Endothelial cell of umbilical vein (primary cell): Measurements from ENCODE around the gene IFITM10. TPM values are rescaled to one million over a fixed set of nuclear protein-coding genes. Genes with fewer than 3 reads are reported as not detected.

ENCODE experiments used
- BruUV-seq: library from RNA; stranded (reverse); fragments of 400-500 nt; replicated peaks from 2 replicates; lab custom pipeline; 2021; lab: Mats Ljungman, UMichigan
- CTCF ChIA-PET: fragments of 300-600, 350-600 bp; sonication (Branson Sonifier 250); formaldehyde crosslinking; loops from one replicate; lab custom pipeline; 2021; ENCODE audit warnings: antibody characterized with exemption, inconsistent platforms; lab: Charles Lee
- POLR2A ChIA-PET: fragments of 300-600, 350-600 bp; sonication (Branson Sonifier 250); formaldehyde crosslinking; loops from one replicate; lab custom pipeline; 2021; ENCODE audit warnings: antibody characterized with exemption, inconsistent platforms; lab: Charles Lee
- DNase-seq: peaks from one replicate; pipeline ENCODE4 v3.0.0-alpha.2; 2011; ENCODE audit warnings: low read depth, low spot score
- FAIRE-seq: peaks from 2 replicates; lab custom pipeline; 2011; peaks lifted over from hg19 to GRCh38; lab: Jason Lieb, UNC
- H2AFZ ChIP-seq: 2 replicates; pipeline ENCODE4 v1.6.0; 2012; ENCODE audit warnings: low read depth, low read length, control low read depth, inconsistent platforms
- H3K27ac ChIP-seq: 2 replicates; pipeline ENCODE4 v1.5.1; 2011; ENCODE audit warnings: low read depth, mild to moderate bottlenecking, control low read depth, low read length, moderate library complexity; ENCODE audit not compliant: insufficient read depth
- H3K27me3 ChIP-seq, 2 experiments: 2 replicates each; pipeline versions ENCODE4 v1.6.0 to v1.6.1; 2011; ENCODE audit warnings: low read length in 2 of 2, mixed read lengths in 1 of 2; ENCODE audit not compliant: control insufficient read depth in 2 of 2, insufficient read depth in 2 of 2
- H3K36me3 ChIP-seq, 2 experiments: 2 replicates in 1 of 2; 3 replicates in 1 of 2; pipeline ENCODE4 v1.5.1; 2011; ENCODE audit warnings: low read length in 2 of 2, mild to moderate bottlenecking in 1 of 2, moderate library complexity in 1 of 2; ENCODE audit not compliant: control insufficient read depth in 2 of 2, insufficient read depth in 2 of 2; ENCODE audit errors: extremely low read depth in 1 of 2
- H3K4me1 ChIP-seq: 3 replicates; pipeline ENCODE4 v1.5.1; 2011; ENCODE audit warnings: mild to moderate bottlenecking, low read length; ENCODE audit not compliant: control insufficient read depth, insufficient read depth; ENCODE audit errors: extremely low read depth
- H3K4me2 ChIP-seq: 2 replicates; pipeline ENCODE4 v1.6.1; 2011; ENCODE audit warnings: low read length, control low read depth, mixed read lengths; ENCODE audit not compliant: insufficient read depth
- H3K4me3 ChIP-seq, 3 experiments: fragments of 200-600 bp in 1 of 3; sonication (generic), shearing (Covaris generic) in 1 of 3; replicated peaks in 1 of 3; 2 replicates each; pipeline ENCODE4 v1.5.1; 2011 to 2016; ENCODE audit warnings: control low read depth in 3 of 3, low read length in 3 of 3, mild to moderate bottlenecking in 2 of 3, inconsistent platforms in 1 of 3, low read depth in 1 of 3, moderate library complexity in 1 of 3; ENCODE audit not compliant: insufficient read depth in 1 of 3
- H3K79me2 ChIP-seq: 2 replicates; pipeline ENCODE4 v1.6.0; 2012; ENCODE audit warnings: low read length, inconsistent platforms; ENCODE audit not compliant: control insufficient read depth, insufficient read depth
- H3K9ac ChIP-seq: replicated peaks from 2 replicates; pipeline ENCODE3; 2011; ENCODE audit warnings: low read length, control low read depth; ENCODE audit not compliant: insufficient read depth; ENCODE audit errors: extremely low read depth
- H3K9me1 ChIP-seq: replicated peaks from 3 replicates; pipeline ENCODE4 v1.6.0; 2011; ENCODE audit warnings: mild to moderate bottlenecking, low read length; ENCODE audit not compliant: control insufficient read depth, insufficient read depth; ENCODE audit errors: extremely low read depth
- H3K9me3 ChIP-seq: replicated peaks from 2 replicates; pipeline ENCODE4 v1.5.1; 2012; ENCODE audit warnings: low read length, inconsistent platforms; ENCODE audit not compliant: control insufficient read depth, insufficient read depth
- H4K20me1 ChIP-seq: replicated peaks from 2 replicates; pipeline ENCODE3; 2011; ENCODE audit warnings: mild to moderate bottlenecking, low read length; ENCODE audit not compliant: control insufficient read depth, insufficient read depth; ENCODE audit errors: extremely low read depth
- EZH2 ChIP-seq: IDR thresholded peaks from 2 replicates; pipeline ENCODE4 v1.6.1; 2012; ENCODE audit warnings: borderline replicate concordance, low read depth, mild to moderate bottlenecking, moderate library complexity, low read length, inconsistent platforms; ENCODE audit not compliant: severe bottlenecking
- FOS ChIP-seq: IDR thresholded peaks from 2 replicates; pipeline ENCODE4 v1.6.1; 2011; ENCODE audit warnings: mild to moderate bottlenecking, low read length, moderate library complexity, borderline replicate concordance; ENCODE audit not compliant: insufficient read depth
- GATA2 ChIP-seq: IDR thresholded peaks from 2 replicates; pipeline ENCODE4 v1.7.0; 2011; ENCODE audit warnings: low read depth, mild to moderate bottlenecking, moderate library complexity, mixed read lengths, low read length; ENCODE audit not compliant: insufficient read length, insufficient read depth
- JUN ChIP-seq: IDR thresholded peaks from 2 replicates; pipeline ENCODE4 v1.6.1; 2011; ENCODE audit warnings: borderline replicate concordance, low read depth; ENCODE audit not compliant: insufficient read length, insufficient read depth
- MYC ChIP-seq: IDR thresholded peaks from one replicate; pipeline ENCODE4 v1.6.1; 2011; ENCODE audit warnings: mild to moderate bottlenecking, low read depth, low read length
- POLR2A ChIP-seq: IDR thresholded peaks from 2 replicates; pipeline ENCODE4 v1.6.1; 2012; ENCODE audit warnings: low read depth, mild to moderate bottlenecking, control low read depth, low read length
- POLR2AphosphoS5 ChIP-seq: IDR thresholded peaks from 2 replicates; pipeline ENCODE4 v1.6.1; 2012; ENCODE audit warnings: low read depth, mild to moderate bottlenecking, control low read depth, low read length, moderate library complexity; ENCODE audit not compliant: insufficient read depth
- dilution Hi-C: fragments of 300-500 bp; cut with MboI; formaldehyde crosslinking; loops from one replicate; pipeline ENCODE4 v1.15.0; 2019; ENCODE audit warnings: low sequenced_read_pairs; ENCODE audit not compliant: extremely low pct_ligation_motif_present
- intact Hi-C: fragments of 100-400 bp; cut with micrococcal nuclease; formaldehyde crosslinking; loops from one replicate; pipeline ENCODE4 v1.10.0; 2022
- polyA plus RNA-seq, 4 experiments: library from polyadenylated mRNA; depleted of rRNA in 3 of 4; stranded (reverse) in 3 of 4; unstranded in 1 of 4; fragments of >200 nt; gene quantifications; 2 replicates each; pipeline versions ENCODE4 v1.2.1 to v1.2.3, GENCODE V29; 2011 to 2012; ENCODE audit warnings: missing spikeins in 1 of 4
- total RNA-seq: library from RNA; stranded (reverse); gene quantifications from 2 replicates; pipeline ENCODE4 v1.2.3, GENCODE V29; 2021
- TF ChIP-seq, protein P1 (sequence below), 2 donors: IDR thresholded peaks; 1 replicate in 1 of 2; 2 replicates in 1 of 2; pipeline ENCODE4 v1.5.1; 2011; ENCODE audit warnings: low read length in 2 of 2, mild to moderate bottlenecking in 2 of 2, moderate library complexity in 2 of 2, control low read depth in 1 of 2, inconsistent platforms in 1 of 2, low read depth in 1 of 2; ENCODE audit not compliant: insufficient read depth in 1 of 2; ENCODE audit errors: extremely low read depth in 1 of 2
- TF ChIP-seq, protein P2 (sequence below): IDR thresholded peaks from 2 replicates; pipeline ENCODE4 v1.6.1; 2011; ENCODE audit not compliant: insufficient read depth, insufficient read length

IFITM10 gene
- total and polyA plus RNA-seq, 2 donors (not counting 3 experiments of a cell fraction or from before 2014, with no cell fraction given): 0.04 to 0.66 TPM

DNA sequence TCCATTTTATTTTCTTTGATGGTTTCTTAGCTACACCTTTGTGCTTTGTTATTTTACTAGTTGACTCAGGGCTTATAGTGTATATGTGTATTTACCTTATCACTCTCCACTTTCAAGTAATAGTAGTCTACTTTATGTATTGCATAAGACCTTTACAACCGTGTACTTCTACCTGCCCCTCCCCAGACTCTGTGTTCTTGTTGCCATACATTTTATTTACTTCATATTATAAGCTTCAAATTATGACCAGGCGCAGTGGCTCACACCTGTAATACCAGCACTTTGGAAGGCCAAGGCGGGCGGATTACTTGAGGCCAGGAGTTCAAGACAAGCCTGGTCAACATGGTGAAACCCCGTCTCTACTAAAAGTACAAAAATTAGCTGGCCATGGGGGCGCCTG lies 41.5 kb upstream of the IFITM10 start:
- intact Hi-C loops: no loop called here
- no peaks in the 10 kb centered on the region for H3K36me3 ChIP-seq
- no peak for DNase-seq
- no peaks in the 10 kb centered on the region for H3K9me1 ChIP-seq
- POLR2A ChIA-PET: no interaction called here
- no peak for FAIRE-seq
- no peak overlapping the region for H3K4me2 ChIP-seq
- H2AFZ ChIP-seq: no peak overlapping the region
- no peaks in the 10 kb centered on the region for H3K79me2 ChIP-seq
- CTCF ChIA-PET: interaction anchor here (0.5 to 0.9 kb wide), 2 partner anchors 93 to 98 kb away, joined by 3 read pairs; no protein-coding TSS in a partner anchor
- H3K27me3 ChIP-seq: peaks cover 0 to 9% of the 10 kb centered on the region in 2 experiments
- H3K9me3 ChIP-seq: no peaks in the 10 kb centered on the region
- H3K27ac ChIP-seq: no peak overlapping the region
- dilution Hi-C loops: no loop called here
- no peaks in the 10 kb centered on the region for H4K20me1 ChIP-seq
- no peak overlapping the region for H3K4me3 ChIP-seq
- BruUV-seq: no TSS peak
- TF ChIP-seq POLR2A: no peak
- TF ChIP-seq FOS: no peak
- TF ChIP-seq, protein P1, sequence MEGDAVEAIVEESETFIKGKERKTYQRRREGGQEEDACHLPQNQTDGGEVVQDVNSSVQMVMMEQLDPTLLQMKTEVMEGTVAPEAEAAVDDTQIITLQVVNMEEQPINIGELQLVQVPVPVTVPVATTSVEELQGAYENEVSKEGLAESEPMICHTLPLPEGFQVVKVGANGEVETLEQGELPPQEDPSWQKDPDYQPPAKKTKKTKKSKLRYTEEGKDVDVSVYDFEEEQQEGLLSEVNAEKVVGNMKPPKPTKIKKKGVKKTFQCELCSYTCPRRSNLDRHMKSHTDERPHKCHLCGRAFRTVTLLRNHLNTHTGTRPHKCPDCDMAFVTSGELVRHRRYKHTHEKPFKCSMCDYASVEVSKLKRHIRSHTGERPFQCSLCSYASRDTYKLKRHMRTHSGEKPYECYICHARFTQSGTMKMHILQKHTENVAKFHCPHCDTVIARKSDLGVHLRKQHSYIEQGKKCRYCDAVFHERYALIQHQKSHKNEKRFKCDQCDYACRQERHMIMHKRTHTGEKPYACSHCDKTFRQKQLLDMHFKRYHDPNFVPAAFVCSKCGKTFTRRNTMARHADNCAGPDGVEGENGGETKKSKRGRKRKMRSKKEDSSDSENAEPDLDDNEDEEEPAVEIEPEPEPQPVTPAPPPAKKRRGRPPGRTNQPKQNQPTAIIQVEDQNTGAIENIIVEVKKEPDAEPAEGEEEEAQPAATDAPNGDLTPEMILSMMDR (IDR thresholded peaks at IDR 0.05; ENCODE audit: extremely low read depth in 1 of 2, insufficient read depth in 1 of 2, low read depth in 1 of 2, low read length in 2 of 2): no peak
- no peak for TF ChIP-seq POLR2AphosphoS5
- no peak for TF ChIP-seq JUN
- TF ChIP-seq EZH2: no peak
- no peak for TF ChIP-seq MYC
- TF ChIP-seq, protein P2, sequence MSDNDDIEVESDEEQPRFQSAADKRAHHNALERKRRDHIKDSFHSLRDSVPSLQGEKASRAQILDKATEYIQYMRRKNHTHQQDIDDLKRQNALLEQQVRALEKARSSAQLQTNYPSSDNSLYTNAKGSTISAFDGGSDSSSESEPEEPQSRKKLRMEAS: no peak
- no peak for TF ChIP-seq GATA2
- no peaks in the 10 kb centered on the region for H3K4me1 ChIP-seq
- H3K9ac ChIP-seq: no peak overlapping the region
